ENCODE results near the gene FGF6. TPM values are rescaled to one million over a fixed set of nuclear protein-coding genes. Genes with fewer than 3 reads are reported as not detected.

The FGF6 gene
- total RNA-seq, 1 donor from 2014 or later: not detected

DNA sequence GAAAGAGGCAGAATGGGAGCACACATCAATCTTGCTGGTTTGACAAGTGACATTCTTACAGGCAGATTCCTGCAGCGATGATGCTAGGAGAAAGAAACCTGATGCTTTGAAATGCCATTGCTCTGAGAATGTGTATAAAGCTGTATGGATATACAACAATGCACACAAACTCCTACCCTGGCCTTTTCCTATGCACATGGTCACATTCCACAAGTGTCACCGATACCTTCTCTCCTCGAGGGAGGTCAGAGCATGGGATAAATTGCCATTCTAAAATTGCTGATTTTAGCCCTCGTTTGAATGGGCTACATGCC, 11.9 kb downstream of the FGF6 start:
- no peak overlapping the region for H3K4me3 ChIP-seq
- H3K27me3 ChIP-seq: no peaks in the 10 kb centered on the region
- H3K27ac ChIP-seq: no peak overlapping the region
- H3K4me1 ChIP-seq: no peaks in the 10 kb centered on the region
- H3K9me3 ChIP-seq: no peaks in the 10 kb centered on the region
- intact Hi-C loops (cut with DNase I): no loop called here
- no peaks in the 10 kb centered on the region for H3K36me3 ChIP-seq
- no peak for DNase-seq (ENCODE audit: low spot score in 2 of 2)
- TF ChIP-seq, protein P1, sequence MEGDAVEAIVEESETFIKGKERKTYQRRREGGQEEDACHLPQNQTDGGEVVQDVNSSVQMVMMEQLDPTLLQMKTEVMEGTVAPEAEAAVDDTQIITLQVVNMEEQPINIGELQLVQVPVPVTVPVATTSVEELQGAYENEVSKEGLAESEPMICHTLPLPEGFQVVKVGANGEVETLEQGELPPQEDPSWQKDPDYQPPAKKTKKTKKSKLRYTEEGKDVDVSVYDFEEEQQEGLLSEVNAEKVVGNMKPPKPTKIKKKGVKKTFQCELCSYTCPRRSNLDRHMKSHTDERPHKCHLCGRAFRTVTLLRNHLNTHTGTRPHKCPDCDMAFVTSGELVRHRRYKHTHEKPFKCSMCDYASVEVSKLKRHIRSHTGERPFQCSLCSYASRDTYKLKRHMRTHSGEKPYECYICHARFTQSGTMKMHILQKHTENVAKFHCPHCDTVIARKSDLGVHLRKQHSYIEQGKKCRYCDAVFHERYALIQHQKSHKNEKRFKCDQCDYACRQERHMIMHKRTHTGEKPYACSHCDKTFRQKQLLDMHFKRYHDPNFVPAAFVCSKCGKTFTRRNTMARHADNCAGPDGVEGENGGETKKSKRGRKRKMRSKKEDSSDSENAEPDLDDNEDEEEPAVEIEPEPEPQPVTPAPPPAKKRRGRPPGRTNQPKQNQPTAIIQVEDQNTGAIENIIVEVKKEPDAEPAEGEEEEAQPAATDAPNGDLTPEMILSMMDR (IDR thresholded peaks at IDR 0.05): no peak

GRCh38 chr12:4432878-4433744, 12.5 kb downstream of the FGF6 start:
- H3K4me1 ChIP-seq: no peaks in the 10 kb centered on the region
- TF ChIP-seq, protein P1 (IDR thresholded peaks at IDR 0.05): no peak
- DNase-seq (ENCODE audit: low spot score in 2 of 2): no peak
- no peaks in the 10 kb centered on the region for H3K36me3 ChIP-seq
- no peak overlapping the region for H3K4me3 ChIP-seq
- no peaks in the 10 kb centered on the region for H3K27me3 ChIP-seq
- no peaks in the 10 kb centered on the region for H3K9me3 ChIP-seq
- intact Hi-C loops (cut with DNase I): no loop called here
- H3K27ac ChIP-seq: no peak overlapping the region

DNA sequence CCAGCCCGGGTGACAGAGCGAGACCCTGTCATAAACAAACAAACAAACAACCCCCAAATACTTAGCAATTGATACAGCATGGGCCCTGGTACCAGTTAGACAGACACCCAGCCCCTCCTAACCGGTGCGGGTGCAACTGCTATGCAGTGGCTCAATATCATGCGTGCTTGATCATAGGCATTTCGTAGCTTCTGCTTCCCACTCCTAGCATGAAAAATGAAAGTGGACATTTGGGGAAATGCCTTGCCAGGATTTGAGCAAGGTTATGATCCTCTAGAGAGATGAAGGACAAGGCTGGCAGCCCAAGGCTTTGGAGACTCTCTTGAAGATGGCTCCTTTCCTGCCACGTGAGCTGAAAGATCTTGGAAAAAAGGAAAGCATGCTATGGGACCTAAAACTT, 13.7 kb downstream of the FGF6 start:
- H3K27ac ChIP-seq: no peak overlapping the region
- TF ChIP-seq, protein P1 (IDR thresholded peaks at IDR 0.05): no peak
- intact Hi-C loops (cut with DNase I): no loop called here
- no peaks in the 10 kb centered on the region for H3K4me1 ChIP-seq
- no peaks in the 10 kb centered on the region for H3K36me3 ChIP-seq
- DNase-seq (ENCODE audit: low spot score in 2 of 2): no peak
- no peak overlapping the region for H3K4me3 ChIP-seq
- H3K27me3 ChIP-seq: no peaks in the 10 kb centered on the region
- H3K9me3 ChIP-seq: no peaks in the 10 kb centered on the region

DNA sequence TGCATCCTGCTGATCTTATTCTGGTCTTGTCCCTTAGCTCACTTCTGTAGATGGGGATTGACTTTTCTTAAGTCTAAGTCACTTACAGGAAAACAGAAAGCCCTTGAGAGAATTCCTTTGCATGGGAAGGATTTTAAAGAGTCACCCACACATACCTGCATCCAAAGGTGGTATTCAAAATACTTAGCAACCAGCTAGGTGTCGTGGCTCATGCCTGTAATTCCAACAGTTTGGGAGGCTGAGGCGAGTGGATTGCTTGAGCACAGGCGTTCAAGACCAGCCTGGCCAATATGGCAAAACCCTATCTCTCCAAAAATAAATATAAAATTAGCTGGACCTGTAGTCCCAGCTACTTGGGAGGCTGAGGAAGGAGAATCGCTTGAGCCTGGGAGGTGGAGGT, 14.2 kb downstream of the FGF6 start:
- TF ChIP-seq, protein P1 (IDR thresholded peaks at IDR 0.05): no peak
- intact Hi-C loops (cut with DNase I): no loop called here
- no peaks in the 10 kb centered on the region for H3K27me3 ChIP-seq
- DNase-seq (ENCODE audit: low spot score in 2 of 2): no peak
- H3K4me1 ChIP-seq: no peaks in the 10 kb centered on the region
- no peaks in the 10 kb centered on the region for H3K36me3 ChIP-seq
- no peaks in the 10 kb centered on the region for H3K9me3 ChIP-seq
- no peak overlapping the region for H3K4me3 ChIP-seq
- H3K27ac ChIP-seq: no peak overlapping the region

DNA sequence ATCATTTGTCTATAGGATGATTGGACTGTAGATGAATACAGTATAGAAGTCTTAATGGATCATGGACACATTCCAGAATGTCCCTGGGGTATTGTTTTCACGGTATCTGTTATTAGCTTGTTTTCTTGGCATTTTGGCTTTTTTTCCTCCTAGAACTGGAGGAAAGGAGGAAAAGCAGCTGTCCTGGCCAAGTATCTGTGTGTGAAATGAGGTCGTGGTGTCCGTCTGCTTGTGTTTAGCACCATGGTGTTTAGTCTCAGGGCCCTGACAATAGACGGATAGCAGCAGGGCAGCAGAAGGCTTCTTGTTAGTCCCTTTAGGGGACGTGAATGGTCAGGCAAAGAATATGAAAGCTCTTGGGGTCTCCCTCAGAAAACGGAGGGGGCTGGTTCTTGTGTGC, 21.2 kb downstream of the FGF6 start:
- Histone ChIP-seq H3K27ac (no peak overlapping the region), H3K9me3 (no peaks in the 10 kb centered on the region), H3K4me3 (no peak overlapping the region), H3K27me3 (no peaks in the 10 kb centered on the region), H3K36me3 (no peaks in the 10 kb centered on the region), H3K4me1 (no peaks in the 10 kb centered on the region)
- DNase-seq (ENCODE audit: low spot score in 2 of 2): no peak
- TF ChIP-seq, protein P1 (IDR thresholded peaks at IDR 0.05): no peak
- intact Hi-C loops (cut with DNase I): no loop called here
